HCEC 1CT (cell line): Measurements from ENCODE around the gene NSUN4.

Experiments
- DNase-seq: peaks from one replicate; pipeline ENCODE4 v3.0.0-alpha.2; 2017

The NSUN4 gene

DNA sequence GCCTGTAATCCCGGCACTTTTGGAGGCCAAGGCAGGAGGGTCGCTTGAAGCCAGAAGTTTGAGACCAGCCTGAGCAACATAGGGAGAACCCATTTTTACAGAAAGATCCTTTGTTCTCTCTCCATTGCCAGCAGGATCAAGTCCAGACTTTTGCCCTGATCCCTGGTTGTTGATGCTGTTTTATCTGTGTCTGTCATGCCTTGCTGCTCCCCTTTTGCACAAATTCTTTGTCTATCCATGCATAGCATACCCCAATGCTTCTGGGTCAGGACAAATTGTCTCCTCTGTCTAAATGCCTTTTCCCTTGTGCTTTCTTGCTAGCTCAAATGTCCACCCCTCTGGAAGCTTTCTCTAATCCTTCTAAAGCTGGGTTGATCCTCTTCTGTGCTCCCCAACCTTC is 28.2 kb downstream of the NSUN4 start:
- no peak for DNase-seq

DNA sequence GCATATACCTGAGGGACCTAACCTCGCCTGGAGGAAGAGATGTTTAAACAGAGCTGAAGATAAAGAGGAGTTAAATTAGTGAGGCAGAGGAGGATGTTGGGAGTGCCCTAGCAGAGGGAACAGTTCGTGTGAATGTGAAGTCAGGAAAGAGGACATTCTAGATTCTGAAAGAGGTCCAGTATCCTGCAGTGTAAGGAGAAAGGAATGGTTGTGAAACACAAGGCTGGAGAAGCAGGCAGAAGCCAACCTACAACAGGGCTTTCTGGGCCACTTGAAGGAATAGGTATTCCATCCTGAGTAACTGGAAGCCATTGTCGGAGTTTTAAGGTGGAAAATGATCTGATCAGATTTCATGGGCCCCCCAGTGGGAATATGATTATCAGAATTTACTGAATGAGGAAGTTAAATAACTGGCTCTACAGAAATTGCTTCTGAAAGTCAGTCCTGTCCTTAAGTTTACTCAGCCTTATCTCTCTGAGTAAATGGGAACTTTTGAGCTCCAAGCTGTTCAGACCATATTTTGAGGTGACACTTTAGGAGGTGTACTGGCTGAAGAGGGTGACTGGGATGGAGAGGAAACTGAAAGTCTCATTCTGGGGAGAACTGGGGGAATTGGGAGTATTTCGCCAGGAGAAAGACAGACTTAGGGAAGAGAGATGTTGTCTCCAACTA is 29.1 kb downstream of the NSUN4 start:
- no peak for DNase-seq

DNA sequence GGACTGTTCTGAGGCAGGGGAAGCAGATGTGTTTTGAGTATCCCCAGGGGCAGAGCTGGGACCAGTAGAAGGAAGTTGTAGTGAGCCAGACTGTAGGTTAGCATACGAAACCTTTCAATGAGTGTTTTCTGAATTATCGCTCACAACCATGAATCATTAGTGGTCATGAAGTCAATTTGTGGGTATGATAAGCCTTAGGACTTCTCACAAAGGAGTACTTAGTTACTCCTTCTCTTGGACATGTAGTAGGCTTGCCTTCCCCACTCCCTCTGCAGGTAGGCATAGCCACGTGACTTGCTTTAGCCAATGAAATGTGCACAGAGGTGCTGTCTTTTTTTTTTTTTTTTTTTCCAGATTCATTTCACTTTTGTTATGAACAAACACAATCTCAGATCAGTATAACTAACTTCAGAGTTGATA is 29.6 kb downstream of the NSUN4 start:
- no peak for DNase-seq

DNA sequence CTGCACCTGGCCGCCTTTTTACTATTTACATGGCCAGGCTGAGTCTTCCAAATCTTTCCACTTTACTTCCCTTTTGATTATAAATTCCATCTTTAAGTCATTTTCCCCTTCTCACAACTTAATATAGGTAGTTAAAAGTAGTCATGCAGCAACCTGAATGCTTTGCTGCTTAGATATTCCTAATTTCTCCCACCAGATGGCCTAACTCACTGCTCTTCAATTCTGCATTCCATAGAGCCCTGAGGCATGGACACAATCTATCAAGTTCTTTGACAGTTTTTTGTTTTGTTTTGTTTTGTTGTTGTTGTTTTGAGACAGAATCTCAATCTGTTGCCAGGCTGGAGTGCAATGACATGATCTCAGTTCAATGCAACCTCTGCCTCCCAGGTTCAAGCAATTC is 31.8 kb downstream of the NSUN4 start:
- no peak for DNase-seq

DNA sequence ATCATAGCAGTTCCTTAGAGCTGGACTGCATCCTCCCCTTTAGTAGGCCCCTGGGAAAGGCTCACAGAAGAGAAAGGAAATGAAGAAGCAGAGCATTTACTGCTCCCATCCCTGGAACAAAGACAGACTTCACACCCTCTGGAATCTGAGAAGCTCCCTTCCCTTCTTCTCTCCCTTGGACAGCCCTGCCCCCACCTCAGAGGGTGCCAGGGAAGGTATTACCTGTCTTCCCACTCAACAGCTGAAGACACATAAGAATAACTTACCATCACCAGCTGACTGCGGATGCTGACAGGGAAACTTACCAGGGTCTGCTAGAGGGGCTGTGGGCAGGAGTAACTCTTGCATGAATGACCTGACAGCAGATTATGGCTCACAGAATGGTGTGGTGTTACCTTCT is 39.4 kb downstream of the NSUN4 start:
- no peak for DNase-seq

DNA sequence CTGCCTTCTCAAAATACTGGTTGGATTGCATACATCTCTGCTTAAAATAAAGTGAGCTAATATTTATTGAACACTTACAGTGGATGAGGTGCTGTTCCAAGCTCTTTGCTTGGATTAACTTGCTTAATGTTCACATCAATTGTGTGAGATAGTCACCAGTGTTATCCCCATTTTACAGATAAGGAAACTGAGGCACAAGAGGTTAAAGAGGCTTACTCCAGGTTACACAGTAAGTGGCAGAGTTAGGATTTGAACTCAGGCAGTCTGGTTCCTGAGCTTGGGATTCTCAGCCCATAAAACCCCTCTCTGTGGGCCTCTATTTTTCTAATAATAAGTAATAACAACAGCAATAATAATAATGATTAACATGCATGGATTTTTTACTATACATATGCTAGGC is 39.9 kb downstream of the NSUN4 start:
- DNase-seq, result no peak

DNA sequence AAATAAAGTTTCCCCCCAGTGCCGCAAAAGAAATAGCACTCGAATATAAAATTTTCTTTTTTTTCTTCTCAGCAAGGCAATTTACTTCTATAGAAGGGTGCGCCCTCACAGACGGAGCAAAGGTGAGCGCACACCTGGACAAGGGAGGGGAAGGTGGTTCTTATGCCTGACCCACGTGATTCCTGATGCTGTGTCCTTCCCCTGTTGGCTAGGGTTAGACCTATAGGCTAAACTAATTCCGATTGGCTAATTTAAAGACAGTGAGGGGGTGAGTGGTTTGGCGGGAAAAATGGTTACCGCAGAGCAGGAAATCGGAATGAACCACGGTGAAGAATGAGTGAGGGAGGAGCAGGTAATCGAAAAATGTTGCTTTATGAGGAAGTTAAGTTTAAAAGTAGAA is 52.9 kb downstream of the NSUN4 start:
- no peak for DNase-seq

DNA sequence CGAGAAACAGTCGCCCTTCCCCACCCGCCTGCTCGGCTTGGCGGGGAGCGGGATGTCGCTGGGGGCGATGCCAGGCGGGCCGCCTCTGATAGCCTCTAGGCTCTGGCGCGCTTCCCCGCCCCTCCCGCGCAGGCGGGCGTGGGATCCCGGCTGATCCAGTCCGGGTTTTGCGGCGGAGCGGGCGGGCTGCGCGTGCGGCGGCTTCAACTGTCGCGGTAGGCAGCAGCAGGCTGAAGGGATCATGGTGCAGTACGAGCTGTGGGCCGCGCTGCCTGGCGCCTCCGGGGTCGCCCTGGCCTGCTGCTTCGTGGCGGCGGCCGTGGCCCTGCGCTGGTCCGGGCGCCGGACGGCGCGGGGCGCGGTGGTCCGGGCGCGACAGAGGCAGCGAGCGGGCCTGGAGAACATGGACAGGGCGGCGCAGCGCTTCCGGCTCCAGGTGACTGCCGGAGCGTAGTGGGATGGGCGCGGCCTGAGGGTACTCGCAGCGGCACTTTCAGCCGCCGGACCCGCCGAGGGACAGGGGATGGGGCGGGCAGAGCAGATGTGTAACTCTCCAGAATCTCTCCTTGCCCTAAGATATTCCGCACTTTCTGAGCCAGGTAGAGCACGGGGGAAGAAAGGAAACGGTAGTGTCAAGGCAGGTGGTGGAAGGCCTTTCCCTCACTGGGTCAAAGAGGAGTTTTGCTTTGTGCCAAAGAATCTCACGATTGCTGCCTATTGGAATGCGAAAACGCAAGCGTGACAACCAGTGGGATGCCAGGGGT is 53.7 kb downstream of the NSUN4 start, which contains the start of gene FAAH:
TSS of gene FAAH (plus strand) at position 210 of the 764 bp plus-strand sequence. CDS start at position 242, 32 bp downstream.
- no peak for DNase-seq

DNA sequence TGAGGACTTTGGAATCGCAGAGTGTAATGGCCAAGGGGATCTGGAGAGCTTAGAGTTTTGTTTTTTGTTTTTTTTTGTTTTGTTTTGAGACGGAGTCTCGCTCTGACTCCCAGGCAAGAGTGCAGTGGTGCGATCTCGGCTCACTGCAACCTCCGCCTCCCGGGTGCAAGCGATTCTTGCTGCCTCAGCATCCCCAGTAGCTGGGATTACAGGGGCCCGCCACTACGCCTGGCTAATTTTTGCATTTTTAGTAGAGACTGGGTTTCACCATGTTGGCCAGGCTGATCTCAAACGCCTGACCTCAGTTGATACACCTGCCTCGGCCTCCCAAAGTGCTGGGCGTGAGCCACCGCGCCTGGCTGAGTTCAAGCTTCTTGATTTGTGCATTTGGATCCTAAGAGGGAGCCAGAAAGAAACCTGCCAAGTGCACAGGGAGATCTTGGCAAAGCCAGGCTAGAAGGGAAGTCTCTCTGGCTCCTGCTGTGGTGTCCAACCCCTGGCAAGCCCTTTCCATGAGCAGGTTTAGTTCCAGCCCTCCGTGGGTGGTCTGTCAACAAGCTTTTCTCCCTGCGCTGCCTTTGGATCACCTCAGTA is 54.4 kb downstream of the NSUN4 start:
- no peak for DNase-seq

DNA sequence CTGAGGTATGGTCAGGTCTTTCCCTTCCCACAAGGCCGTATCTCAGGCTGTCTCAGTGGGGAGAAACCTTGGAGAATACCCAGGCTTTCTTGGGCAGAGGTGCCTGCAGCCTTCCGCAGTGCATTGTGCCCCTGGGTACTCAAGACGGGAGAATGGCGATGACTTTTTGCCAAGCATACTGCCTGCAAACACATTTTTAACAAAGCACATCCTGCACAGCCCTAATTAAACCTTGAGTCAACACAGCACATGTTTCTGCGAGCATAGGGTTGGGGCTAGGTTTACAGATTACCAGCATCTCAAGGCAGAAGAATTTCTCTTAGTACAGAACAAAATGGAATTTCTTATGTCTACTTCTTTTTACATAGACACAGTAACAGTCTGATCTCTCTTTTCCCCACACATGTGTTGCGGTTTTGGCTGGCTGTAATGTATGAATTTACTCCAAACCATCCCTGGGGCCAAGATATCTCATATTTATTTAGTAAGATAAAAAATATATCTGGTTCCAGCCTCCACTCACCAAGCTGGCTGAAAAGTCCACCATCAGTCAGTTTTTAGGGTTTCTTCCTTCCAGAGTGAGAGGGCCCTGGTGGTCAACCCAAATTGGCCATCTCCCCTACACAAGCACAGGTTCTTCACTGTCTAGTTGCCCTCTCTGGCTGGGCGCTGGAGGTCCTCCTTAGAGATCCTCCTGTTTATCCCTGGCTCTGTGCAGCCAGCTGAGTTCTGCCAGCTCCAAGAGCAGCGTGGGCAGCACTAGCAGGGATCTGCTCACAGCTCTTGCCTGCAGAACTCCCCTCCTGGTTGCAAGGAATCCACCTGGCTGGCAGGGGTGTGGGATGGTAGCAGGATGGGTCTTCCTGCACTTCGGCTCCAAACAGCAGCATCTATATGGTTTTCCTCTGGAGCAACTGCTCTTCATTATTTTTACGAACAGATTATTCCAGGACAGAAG is 56.1 kb downstream of the NSUN4 start:
- DNase-seq, result no peak

DNA sequence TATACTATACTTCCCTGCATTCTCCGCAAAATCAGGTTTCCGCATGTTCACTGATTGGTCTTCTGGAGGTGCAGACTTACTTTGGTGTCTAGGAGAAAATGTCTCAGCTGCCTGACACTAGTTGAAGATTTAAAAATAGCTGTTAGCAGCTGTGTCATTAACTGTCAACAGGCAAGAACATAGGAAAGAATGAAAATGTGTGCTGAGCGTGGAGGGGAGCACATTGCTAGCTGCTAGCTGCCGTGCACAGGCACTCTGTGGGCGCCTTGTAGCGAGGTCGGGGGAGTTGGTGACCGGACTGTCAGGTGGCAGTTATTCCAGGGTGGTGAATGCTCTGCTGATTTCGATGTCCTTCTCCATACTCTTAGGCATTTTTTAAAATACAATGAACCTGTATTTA is 58.7 kb downstream of the NSUN4 start:
- no peak for DNase-seq

DNA sequence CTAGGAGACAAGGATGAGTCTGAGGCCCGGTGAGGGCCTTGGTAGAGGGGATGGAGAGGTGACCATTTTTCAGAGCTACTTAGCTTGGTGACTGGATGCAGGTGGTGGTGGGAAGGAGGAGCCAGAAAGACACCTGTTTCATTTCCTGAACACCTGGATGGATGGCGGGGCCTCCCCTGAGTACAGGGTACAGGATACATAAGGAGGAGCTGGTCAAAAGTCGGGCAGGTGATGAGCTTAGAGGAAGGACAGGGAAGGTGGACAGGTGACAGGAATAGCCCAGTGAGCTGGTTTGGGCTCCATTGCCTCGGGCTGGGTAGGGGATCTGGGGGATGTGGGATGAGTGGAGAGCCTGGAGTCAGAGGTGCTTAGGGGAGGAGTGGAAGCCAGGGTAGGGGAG is 59.8 kb downstream of the NSUN4 start:
- no peak for DNase-seq

DNA sequence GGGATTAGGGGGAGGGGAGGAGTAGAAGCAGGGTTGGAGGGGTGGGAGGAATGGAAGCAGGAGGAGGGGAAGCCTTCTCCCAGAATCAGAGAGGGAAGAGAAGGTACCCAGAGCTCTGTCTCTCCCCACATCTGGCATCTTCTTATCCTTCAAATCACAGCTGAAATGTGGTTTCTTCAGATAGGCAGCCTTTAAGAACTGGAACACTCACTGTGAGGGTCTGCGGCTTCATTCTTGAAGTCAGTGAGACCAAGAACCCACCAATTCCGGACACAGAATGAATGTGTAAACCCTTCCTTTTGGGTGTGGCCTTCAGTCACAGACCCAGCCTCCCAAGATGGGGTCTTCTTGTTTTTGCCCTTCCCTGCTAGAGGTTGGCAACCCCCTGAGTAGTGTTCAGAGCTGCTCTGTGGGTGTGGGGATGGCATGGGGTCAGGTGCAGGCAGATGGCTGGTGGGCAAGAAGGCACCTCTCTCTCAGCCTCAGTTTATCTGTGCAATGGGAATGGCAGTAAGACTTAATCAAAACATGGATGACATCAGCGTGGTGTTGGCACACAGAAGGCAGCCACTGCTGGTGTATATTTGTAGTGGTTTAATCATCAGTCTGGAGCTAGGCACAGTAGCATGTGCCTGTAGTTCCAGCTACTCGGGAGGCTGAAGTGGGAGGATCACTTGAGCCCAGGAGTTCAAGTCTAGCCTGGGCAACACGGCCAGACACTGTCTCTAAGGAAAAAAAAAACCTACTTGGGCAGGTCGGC is 60.7 kb downstream of the NSUN4 start:
- DNase-seq, result peak; percentile 40

DNA sequence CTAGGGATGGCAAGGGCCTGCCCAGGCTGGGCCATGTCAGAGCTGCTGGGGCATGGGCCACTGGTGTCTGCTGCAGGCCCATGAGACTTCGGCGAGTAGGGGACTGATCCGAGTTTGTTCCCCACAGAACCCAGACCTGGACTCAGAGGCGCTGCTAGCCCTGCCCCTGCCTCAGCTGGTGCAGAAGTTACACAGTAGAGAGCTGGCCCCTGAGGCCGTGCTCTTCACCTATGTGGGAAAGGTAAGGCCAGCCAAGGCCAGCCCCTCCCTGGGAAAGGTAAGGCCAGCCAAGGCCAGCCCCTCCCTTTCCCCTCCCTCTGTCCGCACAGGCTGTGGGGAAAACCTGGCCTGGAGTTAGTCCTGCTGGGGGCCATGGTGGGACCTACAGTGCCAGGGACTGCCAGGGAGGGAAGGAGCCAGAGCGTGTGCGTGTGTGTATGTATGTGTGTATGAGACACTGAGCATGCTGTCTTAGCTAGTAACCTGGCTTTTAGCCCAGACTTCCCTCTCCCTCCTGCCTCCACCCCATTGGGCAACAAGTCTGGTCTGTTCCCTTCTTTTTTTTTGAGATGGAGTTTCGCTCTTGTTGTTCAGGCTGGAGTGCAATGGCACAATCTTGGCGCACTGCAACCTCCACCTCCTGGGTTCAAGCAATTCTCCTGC is 61.5 kb downstream of the NSUN4 start:
- DNase-seq, result peak; percentile 92

DNA sequence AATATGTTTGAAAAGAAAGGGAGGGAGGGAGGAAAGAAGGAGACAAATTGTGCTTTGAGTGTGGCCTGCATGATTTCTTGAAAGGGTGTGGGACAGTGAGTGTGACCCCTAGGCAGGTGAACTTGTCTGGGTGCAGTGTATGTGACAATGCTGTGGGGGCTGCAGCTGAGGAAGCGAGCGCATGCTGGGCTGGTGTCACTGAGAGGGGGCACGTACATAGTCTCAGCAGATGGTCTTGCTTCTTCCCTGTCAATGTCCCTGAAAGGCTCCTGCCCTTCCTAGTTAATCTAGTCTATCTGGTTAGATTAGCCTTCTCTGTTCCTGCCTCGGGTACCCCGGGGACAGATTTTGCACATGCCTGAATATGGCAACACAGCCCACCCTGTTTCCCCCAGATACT is 63.3 kb downstream of the NSUN4 start:
- no peak for DNase-seq

DNA sequence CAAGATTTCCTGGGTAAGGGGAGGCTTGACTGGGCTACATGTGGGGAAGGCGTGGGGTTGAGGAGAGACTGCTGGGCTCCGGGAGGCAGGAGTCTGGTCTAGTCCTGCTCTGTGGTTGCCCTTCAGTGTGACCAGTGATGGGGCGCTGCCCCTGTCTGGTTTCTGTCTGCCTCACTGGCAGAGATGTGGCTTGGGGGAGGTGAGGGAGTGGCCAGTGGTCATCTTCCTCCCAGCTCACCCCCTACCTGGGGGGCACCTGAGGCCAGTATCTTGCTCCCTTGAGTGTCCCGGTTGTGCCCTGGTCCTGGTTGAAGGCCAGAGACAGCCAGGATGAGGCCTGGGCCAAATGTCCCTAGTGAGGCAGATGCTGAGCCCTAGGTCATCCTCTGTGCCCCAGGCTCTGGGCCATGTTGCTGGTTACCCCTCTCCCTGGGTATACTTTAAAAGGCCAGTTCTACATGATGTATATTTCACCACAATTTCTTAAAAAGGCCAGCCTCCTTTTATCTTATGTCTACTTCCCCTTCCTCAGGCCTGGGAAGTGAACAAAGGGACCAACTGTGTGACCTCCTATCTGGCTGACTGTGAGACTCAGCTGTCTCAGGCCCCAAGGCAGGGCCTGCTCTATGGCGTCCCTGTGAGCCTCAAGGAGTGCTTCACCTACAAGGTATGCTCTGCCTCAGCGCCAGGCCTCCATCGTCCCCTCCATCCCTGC is 64.0 kb downstream of the NSUN4 start:
- DNase-seq, result no peak

DNA sequence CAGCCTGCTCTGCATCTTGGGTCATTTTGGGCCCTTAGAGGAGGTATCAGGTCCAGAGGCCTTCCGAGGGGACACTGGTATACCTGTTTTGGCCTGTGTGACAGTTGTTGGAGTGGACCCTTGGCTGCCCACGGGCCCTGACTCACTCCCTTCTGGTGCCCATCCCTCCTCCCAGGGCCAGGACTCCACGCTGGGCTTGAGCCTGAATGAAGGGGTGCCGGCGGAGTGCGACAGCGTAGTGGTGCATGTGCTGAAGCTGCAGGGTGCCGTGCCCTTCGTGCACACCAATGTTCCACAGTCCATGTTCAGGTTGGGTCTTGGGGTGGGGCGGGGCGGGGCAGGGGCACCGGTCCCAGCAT is 64.6 kb downstream of the NSUN4 start:
- DNase-seq, result no peak

DNA sequence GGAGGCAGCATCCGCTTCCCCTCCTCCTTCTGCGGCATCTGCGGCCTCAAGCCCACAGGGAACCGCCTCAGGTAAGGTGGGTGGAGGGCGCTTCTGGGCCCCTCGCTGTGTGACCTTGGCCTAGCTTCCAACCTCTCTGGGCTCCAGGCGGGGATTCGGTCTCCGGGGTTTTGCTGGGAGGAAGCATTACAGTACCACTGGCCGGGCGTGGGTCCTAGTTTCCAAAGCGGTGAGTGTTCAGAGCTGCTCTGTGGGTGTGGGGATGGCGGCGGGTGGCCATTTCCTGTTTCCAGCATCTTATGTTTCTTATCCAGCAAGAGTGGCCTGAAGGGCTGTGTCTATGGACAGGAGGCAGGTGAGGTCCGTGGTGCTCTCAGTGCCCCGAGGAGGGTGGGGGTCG is 65.1 kb downstream of the NSUN4 start:
- no peak for DNase-seq

DNA sequence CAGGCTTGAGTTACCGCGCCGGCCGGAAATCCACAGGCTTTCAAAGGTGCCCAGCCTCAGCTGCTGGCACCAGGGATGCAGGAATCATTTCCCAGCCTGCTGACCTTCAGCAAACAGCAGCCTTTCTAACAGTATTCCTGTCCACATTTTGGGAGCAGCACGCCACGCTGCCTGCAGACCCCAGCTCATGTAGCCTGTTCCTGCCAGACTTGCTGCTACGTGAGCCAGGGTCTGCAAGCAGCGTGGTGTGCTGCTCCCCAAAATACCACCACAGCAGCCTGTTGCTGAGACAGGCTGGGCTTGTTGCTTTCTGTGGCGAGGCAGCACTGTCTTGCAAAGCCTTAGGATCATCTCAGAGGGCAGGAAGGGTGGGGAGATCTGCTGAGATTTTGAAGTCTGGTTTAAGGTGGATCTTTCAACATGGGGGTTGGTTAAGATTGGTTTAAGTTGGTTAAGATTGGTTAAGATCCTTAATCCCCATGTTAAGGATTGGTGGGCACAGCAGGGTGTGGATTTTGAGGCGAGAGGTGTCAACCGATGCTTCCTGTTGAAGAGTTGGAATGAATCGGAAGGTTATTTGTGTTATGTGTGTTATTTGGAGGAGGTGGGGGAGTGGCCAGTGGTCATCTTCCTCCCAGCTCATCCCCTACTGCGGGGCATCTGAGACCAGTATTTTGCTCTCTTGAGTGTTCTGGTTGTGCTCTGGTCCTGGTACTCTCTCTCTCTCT is 66.4 kb downstream of the NSUN4 start:
- no peak for DNase-seq

DNA sequence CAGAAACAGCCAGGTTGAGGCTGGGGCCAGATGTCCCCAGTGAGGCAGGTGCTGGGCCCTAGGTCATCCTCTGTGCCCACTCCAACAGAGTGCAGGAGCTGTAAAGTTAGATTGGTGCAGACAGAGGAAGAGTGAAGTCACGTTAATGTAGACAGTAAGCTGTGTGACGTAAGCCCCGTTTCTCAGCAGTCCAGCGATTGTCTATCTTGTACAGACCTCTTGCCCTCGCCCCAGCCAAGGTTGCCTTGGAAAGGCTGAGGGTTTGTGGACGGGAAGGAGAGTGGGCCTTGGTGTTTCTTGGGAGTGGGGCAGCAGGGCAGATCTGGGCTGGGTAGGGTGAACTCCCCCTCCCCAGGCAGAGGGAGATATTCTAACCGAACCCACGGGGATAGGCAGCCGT is 67.0 kb downstream of the NSUN4 start:
- DNase-seq, result no peak
